AG10803 (cell line): ENCODE measurements around the gene JMY.
A peak's percentile ranks its signal among the peaks of the same experiment; 100 is the strongest.

Experiments used
- DNase-seq: peaks from one replicate; pipeline ENCODE4 v3.0.0; 2010; ENCODE audit warnings: low read depth
- H3K4me3 ChIP-seq: 2 replicates; pipeline ENCODE4 v1.5.1; 2011; ENCODE audit warnings: mild to moderate bottlenecking, low read length, control low read depth
- TF ChIP-seq, protein P1 (sequence below): conservative IDR thresholded peaks from 2 replicates; pipeline ENCODE4 v1.5.1; 2011; ENCODE audit warnings: mild to moderate bottlenecking, low read length, control low read depth, inconsistent platforms

JMY gene, protein sequence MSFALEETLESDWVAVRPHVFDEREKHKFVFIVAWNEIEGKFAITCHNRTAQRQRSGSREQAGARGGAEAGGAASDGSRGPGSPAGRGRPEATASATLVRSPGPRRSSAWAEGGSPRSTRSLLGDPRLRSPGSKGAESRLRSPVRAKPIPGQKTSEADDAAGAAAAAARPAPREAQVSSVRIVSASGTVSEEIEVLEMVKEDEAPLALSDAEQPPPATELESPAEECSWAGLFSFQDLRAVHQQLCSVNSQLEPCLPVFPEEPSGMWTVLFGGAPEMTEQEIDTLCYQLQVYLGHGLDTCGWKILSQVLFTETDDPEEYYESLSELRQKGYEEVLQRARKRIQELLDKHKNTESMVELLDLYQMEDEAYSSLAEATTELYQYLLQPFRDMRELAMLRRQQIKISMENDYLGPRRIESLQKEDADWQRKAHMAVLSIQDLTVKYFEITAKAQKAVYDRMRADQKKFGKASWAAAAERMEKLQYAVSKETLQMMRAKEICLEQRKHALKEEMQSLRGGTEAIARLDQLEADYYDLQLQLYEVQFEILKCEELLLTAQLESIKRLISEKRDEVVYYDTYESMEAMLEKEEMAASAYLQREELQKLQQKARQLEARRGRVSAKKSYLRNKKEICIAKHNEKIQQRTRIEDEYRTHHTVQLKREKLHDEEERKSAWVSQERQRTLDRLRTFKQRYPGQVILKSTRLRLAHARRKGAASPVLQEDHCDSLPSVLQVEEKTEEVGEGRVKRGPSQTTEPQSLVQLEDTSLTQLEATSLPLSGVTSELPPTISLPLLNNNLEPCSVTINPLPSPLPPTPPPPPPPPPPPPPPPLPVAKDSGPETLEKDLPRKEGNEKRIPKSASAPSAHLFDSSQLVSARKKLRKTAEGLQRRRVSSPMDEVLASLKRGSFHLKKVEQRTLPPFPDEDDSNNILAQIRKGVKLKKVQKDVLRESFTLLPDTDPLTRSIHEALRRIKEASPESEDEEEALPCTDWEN

DNA sequence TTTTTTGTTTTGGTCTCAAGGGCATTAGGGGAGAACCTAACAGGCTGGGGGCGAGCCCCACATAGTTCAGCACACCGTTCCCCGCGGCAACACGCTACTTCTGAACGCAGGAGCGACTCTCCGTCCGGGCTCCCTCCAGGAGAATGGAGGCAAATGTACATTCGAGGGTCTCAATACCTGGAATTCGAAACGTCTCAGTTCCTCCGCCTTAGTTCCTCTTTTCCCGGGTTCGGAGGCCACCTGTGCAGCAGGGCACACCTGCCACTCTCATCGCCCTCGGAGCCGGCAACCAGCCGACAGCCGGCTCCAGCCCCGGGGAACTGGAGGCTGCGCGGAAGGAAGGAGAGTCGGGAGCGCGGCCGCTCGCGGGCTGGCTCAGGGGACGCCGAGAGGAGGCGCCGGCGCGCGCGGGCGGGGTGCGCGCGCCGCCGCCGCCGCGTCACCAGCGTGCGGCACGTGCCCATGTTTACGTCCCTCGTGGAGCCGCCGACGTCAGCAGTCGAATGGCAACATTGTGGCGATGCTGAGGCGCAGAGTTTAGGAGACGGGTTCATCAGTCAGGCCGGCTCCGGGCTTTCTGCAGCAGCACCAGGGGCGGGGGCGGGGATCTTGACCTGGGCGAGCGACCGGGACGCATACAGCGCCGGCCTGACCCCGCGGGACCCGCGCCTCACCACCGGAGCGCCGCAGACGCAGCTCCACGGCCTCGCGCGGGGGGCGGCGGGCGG, at the start of gene JMY:
Gene JMY, plus strand, starts transcription at position 498 of the 728 bp plus-strand sequence. CDS start 520 bp downstream, outside the sequence.
- H3K4me3 ChIP-seq = peak within 1 kb of the TSS; percentile 86
- TF ChIP-seq, protein P1, sequence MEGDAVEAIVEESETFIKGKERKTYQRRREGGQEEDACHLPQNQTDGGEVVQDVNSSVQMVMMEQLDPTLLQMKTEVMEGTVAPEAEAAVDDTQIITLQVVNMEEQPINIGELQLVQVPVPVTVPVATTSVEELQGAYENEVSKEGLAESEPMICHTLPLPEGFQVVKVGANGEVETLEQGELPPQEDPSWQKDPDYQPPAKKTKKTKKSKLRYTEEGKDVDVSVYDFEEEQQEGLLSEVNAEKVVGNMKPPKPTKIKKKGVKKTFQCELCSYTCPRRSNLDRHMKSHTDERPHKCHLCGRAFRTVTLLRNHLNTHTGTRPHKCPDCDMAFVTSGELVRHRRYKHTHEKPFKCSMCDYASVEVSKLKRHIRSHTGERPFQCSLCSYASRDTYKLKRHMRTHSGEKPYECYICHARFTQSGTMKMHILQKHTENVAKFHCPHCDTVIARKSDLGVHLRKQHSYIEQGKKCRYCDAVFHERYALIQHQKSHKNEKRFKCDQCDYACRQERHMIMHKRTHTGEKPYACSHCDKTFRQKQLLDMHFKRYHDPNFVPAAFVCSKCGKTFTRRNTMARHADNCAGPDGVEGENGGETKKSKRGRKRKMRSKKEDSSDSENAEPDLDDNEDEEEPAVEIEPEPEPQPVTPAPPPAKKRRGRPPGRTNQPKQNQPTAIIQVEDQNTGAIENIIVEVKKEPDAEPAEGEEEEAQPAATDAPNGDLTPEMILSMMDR = no peak; the same call in 1 of the 2 replicates
- peak; percentile 80 for DNase-seq

DNA sequence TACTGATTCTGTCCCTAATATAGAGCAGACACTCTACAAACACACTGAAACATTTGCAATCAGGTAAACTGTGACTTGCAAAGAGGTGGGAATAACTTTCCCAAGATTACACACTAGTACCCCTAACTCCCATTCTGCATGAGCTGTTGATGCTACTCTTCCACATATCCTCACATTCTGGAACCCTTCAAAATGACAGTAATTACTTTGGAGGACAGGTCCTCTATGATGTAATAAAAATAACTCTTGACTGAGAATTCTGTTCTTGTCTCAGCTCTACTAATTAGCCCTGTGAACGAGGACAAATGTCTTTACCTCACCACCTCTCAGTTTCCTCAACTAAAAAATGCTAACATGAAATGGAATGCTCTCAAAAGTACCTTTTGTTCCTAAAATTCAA, 49.5 kb upstream of the JMY start:
- no peak overlapping the region for H3K4me3 ChIP-seq
- TF ChIP-seq, protein P1 = no peak
- no peak for DNase-seq

DNA sequence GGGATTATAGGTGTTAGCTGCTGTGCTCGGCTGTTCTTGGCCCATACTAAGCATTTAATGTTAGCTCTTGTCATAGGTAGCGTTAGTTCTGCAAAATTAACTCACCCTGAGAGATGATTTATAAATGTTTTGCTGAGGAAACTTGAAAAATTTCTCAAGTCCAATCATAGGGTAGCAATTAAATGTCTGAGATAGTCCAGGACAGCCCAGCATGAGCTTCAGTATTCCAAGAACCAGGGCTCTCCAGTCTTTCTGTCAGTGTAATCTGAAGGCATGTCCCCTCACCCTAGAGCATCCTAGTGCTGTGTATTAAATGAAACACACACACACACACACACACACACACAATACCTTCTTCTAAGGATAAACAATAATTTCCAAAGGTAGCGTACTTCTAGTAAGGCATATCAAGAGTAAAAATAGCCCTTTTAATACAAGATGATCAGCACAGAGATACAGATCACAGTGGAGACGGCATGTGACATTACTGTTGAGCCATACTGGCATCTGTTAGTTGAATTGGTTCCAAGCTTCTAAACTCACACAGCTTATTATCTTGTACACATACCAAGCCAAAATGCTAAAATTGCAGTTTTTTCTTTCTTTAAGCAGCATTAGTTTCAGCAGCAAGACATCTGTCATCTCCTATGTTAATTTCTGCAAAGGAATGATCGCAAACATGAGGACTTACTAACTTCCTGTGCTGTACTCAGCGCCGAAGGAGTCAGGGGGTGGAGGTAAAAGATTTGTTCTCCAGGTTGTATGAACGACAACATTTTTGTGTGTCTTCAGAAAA, 46.3 kb upstream of the JMY start:
- peak; percentile 42 for DNase-seq
- H3K4me3 ChIP-seq = no peak overlapping the region

DNA sequence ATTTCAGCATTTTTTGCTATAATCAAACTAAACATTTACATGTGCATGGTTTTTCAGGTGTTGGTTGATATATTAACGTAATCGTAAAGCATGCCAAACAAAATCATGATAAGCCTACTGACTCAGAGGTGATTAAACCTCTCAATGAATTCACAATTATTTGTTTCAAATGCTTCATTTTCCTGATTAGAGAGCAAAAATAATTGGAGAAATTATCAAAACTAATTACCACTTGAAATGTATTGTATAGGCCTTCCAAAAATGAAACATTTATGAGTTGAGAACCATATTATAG, 45.7 kb upstream of the JMY start:
- H3K4me3 ChIP-seq = no peak overlapping the region
- TF ChIP-seq, protein P1 = no peak
- DNase-seq = no peak

More for the DNA sequence above, 46.3 kb upstream of the JMY start:
- TF ChIP-seq, protein P1 = no peak

DNA sequence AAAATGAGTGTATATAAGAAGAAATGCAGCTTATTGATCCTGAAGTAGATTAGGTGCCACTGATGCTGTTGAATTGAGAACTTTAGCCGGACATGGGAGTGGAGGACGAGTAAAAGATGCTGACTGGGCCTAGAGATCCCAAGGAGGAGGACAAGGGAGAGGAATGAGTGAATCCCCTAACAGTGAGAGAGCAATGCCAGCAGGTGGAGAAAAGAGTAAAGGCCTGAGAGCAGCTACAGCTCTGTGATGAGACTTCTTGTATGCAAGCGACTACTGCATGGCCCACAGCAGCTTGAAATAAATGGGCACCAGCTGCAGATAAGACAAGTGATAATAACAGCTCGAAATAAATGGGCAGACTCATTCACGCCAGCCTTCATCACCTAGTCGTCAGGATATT, 44.5 kb upstream of the JMY start:
- DNase-seq = no peak
- no peak overlapping the region for H3K4me3 ChIP-seq
- TF ChIP-seq, protein P1 = no peak

DNA sequence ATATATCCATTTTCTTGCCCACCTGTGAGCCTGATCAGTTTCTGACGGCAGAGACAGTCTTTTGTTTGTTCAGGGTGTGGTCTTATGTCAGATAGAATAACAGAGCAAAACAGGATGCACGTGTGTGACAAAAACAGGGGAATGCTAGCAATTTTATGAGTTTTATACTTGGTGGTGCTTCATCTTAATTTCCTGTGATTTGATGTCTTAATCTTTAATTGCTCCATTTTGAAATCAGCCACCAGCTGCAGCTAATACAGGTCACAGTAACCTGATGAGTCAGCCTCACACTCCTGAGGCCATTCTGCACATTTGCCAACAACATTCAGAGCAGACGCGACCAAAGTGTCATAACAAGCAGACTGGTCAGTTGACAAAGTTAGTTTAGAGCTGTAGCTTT, 42.3 kb upstream of the JMY start:
- DNase-seq = peak; percentile 38
- H3K4me3 ChIP-seq = no peak overlapping the region
- TF ChIP-seq, protein P1 = no peak
